Thoracic aorta (tissue), 2 donors: Measurements from ENCODE around the gene COL4A4. TPM values are rescaled to one million over a fixed set of nuclear protein-coding genes. Genes with fewer than 3 reads are reported as not detected.

Source experiments
- ATAC-seq: fragments of 150-250 bp; one replicate; pipeline ENCODE4 v1.8.0; 2017; ENCODE audit warnings: low read depth; ENCODE audit not compliant: insufficient number of reproducible peaks, low FRiP score
- DNase-seq: peaks from one replicate; pipeline ENCODE4 v3.0.0-alpha.2; 2020; ENCODE audit warnings: low spot score
- H3K27ac ChIP-seq, 2 donors: fragments of 200-600 bp; sonication (generic); 1 replicate in 1 of 2; 2 replicates in 1 of 2; pipeline ENCODE4 v1.5.1; 2016; ENCODE audit warnings: mild to moderate bottlenecking in 2 of 2, moderate library complexity in 2 of 2
- H3K27me3 ChIP-seq: fragments of 200-600 bp; sonication (generic); replicated peaks from 2 replicates; pipeline ENCODE4 v1.6.0; 2016; ENCODE audit warnings: mild to moderate bottlenecking; ENCODE audit not compliant: insufficient read depth
- H3K36me3 ChIP-seq: fragments of 200-600 bp; sonication (generic); one replicate; pipeline ENCODE4 v1.5.1; 2016
- H3K4me1 ChIP-seq, 2 donors: fragments of 200-600 bp; sonication (generic); 1 replicate in 1 of 2; 2 replicates in 1 of 2; pipeline versions ENCODE4 v1.5.1 to v1.6.0; 2016; ENCODE audit warnings: low read depth in 2 of 2, mild to moderate bottlenecking in 1 of 2; ENCODE audit not compliant: control insufficient read depth in 1 of 2
- H3K4me3 ChIP-seq: fragments of 200-600 bp; sonication (generic); 2 replicates; pipeline ENCODE4 v1.5.1; 2016; ENCODE audit warnings: mild to moderate bottlenecking
- H3K9me3 ChIP-seq: fragments of 200-600 bp; sonication (generic); 2 replicates; pipeline ENCODE4 v1.5.1; 2016
- CTCF ChIP-seq: fragments of 200-600 bp; sonication (generic); IDR thresholded peaks from one replicate; pipeline ENCODE4 v1.5.1; 2019; ENCODE audit warnings: antibody characterized with exemption
- total RNA-seq, 2 donors: library from RNA; depleted of rRNA; stranded (reverse); fragments of >200 nt; gene quantifications; one replicate each; pipeline versions ENCODE4 v1.1.0 to v1.2.3, GENCODE V29; 2016

COL4A4 gene
- total RNA-seq, 2 donors from 2014 or later: 17.2 to 34.0 TPM

- no peaks in the 10 kb centered on the region for H3K27me3 ChIP-seq
- no peaks in the 10 kb centered on the region for H3K4me1 ChIP-seq
- no peak for DNase-seq
- no peak for TF ChIP-seq CTCF
- H3K9me3 ChIP-seq: no peaks in the 10 kb centered on the region
- ATAC-seq: no peak
- peaks cover 5% of the 10 kb centered on the region for H3K36me3 ChIP-seq
- H3K27ac ChIP-seq: no peak overlapping the region
- H3K4me3 ChIP-seq: no peak overlapping the region
These were observed 138.5 kb downstream of the COL4A4 start for GRCh38 chr2:227025510-227025909.

GRCh38 chr2:227022608-227023007 is 141.4 kb downstream of the COL4A4 start:
- no peak overlapping the region for H3K27ac ChIP-seq
- no peaks in the 10 kb centered on the region for H3K9me3 ChIP-seq
- DNase-seq (no peak), ATAC-seq (no peak)
- no peak overlapping the region for H3K4me3 ChIP-seq
- no peaks in the 10 kb centered on the region for H3K27me3 ChIP-seq
- peaks cover 12% of the 10 kb centered on the region for H3K36me3 ChIP-seq
- no peak for TF ChIP-seq CTCF
- H3K4me1 ChIP-seq: no peaks in the 10 kb centered on the region

- H3K4me1 ChIP-seq: no peaks in the 10 kb centered on the region
- H3K27ac ChIP-seq: no peak overlapping the region
- no peaks in the 10 kb centered on the region for H3K9me3 ChIP-seq
- DNase-seq (no peak), ATAC-seq (no peak)
- no peaks in the 10 kb centered on the region for H3K27me3 ChIP-seq
- no peak for TF ChIP-seq CTCF
- no peak overlapping the region for H3K4me3 ChIP-seq
- peaks cover 12% of the 10 kb centered on the region for H3K36me3 ChIP-seq
These were observed 143.6 kb downstream of the COL4A4 start for GRCh38 chr2:227020416-227020815.

GRCh38 chr2:227016894-227017293 is 147.1 kb downstream of the COL4A4 start:
- no peak for DNase-seq
- Histone ChIP-seq H3K4me3 (no peak overlapping the region), H3K4me1 (no peaks in the 10 kb centered on the region), H3K9me3 (no peaks in the 10 kb centered on the region), H3K36me3 (peaks cover 10% of the 10 kb centered on the region), H3K27me3 (no peaks in the 10 kb centered on the region), H3K27ac (no peak overlapping the region)
- ATAC-seq: no peak
- TF ChIP-seq CTCF: no peak

GRCh38 chr2:227013881-227014280 is 150.1 kb downstream of the COL4A4 start:
- H3K36me3 ChIP-seq: peaks cover 10% of the 10 kb centered on the region
- H3K4me1 ChIP-seq: no peaks in the 10 kb centered on the region
- H3K27me3 ChIP-seq: no peaks in the 10 kb centered on the region
- no peak overlapping the region for H3K27ac ChIP-seq
- H3K4me3 ChIP-seq: no peak overlapping the region
- ATAC-seq (no peak), DNase-seq (no peak)
- no peak for TF ChIP-seq CTCF
- H3K9me3 ChIP-seq: no peaks in the 10 kb centered on the region
